HepG2 (cell line): ENCODE measurements around the gene SNAP23. TPM values are rescaled to one million over a fixed set of nuclear protein-coding genes. Genes with fewer than 3 reads are reported as not detected.

Experiments used
- ATF1 ChIP-seq: IDR thresholded peaks from 2 replicates; pipeline ENCODE4 v1.6.1; 2016; ENCODE audit warnings: mild to moderate bottlenecking, control low read depth
- KMT2B ChIP-seq: IDR thresholded peaks from 2 replicates; pipeline ENCODE4 v1.6.1; 2016; ENCODE audit warnings: missing genetic modification reagents, missing compliant biosample characterization
- MEF2D ChIP-seq: sonication (generic); formaldehyde crosslinking; IDR thresholded peaks from 2 replicates; pipeline ENCODE4 v1.5.1; 2020; ENCODE audit warnings: mild to moderate bottlenecking, missing genetic modification reagents
- MTA1 ChIP-seq: sonication (generic); formaldehyde crosslinking; IDR thresholded peaks from 2 replicates; pipeline ENCODE4 v1.4.0; 2020; ENCODE audit warnings: missing genetic modification reagents, mild to moderate bottlenecking, borderline replicate concordance
- NR2F1 ChIP-seq, 2 experiments: fragments of 450-650 bp in 1 of 2; formaldehyde crosslinking in 1 of 2; IDR thresholded peaks; 2 replicates each; pipeline versions ENCODE4 v1.5.0 to v1.6.1; 2016 to 2020; ENCODE audit warnings: mild to moderate bottlenecking in 1 of 2, missing compliant biosample characterization in 1 of 2, missing genetic modification reagents in 1 of 2, moderate library complexity in 1 of 2
- RCOR2 ChIP-seq: IDR thresholded peaks from 2 replicates; pipeline ENCODE4 v1.6.1; 2016; ENCODE audit warnings: missing biosample characterization, missing genetic modification reagents
- TCF12 ChIP-seq, 2 experiments: fragments of 450-650 bp in 1 of 2; sonication (generic) in 1 of 2; formaldehyde crosslinking in 1 of 2; IDR thresholded peaks; 2 replicates each; pipeline versions ENCODE4 v1.6.1 to v1.8.0; 2017 to 2022; ENCODE audit warnings: antibody characterized with exemption in 1 of 2, mild to moderate bottlenecking in 1 of 2, missing genetic modification reagents in 1 of 2, moderate library complexity in 1 of 2
- ZMYM3 ChIP-seq: sonication (generic); formaldehyde crosslinking; IDR thresholded peaks from 2 replicates; pipeline ENCODE4 v1.5.1; 2020; ENCODE audit warnings: mild to moderate bottlenecking, missing genetic modification reagents
- ZNF709 ChIP-seq: sonication (generic); formaldehyde crosslinking; IDR thresholded peaks from 2 replicates; pipeline ENCODE4 v1.5.0; 2020; ENCODE audit warnings: mild to moderate bottlenecking, missing genetic modification reagents
- polyA plus RNA-seq, 8 experiments: library from polyadenylated mRNA; depleted of rRNA in 3 of 8; stranded (reverse) in 7 of 8; unstranded in 1 of 8; fragments of >200 nt; fragmentation: Illumina TruSeq in 4 of 8; extraction: Trizol in 4 of 8; gene quantifications; 2 replicates each; pipeline versions ENCODE4 v1.2.1 to v1.2.3, GENCODE V29; 2011 to 2016; ENCODE audit warnings: low read depth in 4 of 8, missing spikeins in 1 of 8, mixed read lengths in 1 of 8; ENCODE audit not compliant: insufficient read depth in 1 of 8
- total RNA-seq, 5 experiments: library from RNA; depleted of rRNA; stranded (reverse); fragments of >200 nt; fragmentation: Illumina TruSeq; extraction: Trizol; gene quantifications; 2 replicates each; pipeline ENCODE4 v1.2.3, GENCODE V29; 2016; ENCODE audit warnings: low read depth in 1 of 5
- TF ChIP-seq, protein P1 (sequence below): IDR thresholded peaks from 2 replicates; pipeline ENCODE4 v1.6.1; 2016; ENCODE audit warnings: low read depth, missing genetic modification reagents, missing compliant biosample characterization
- TF ChIP-seq, protein P2 (sequence below): sonication (generic); formaldehyde crosslinking; conservative IDR thresholded peaks from 2 replicates; pipeline ENCODE4 v1.5.0; 2020; ENCODE audit warnings: missing genetic modification reagents
- TF ChIP-seq, protein P3 (sequence below): sonication (generic); formaldehyde crosslinking; IDR thresholded peaks from 2 replicates; pipeline ENCODE4 v1.5.0; 2020; ENCODE audit warnings: missing genetic modification reagents
- TF ChIP-seq, protein P4 (sequence below): sonication (generic); formaldehyde crosslinking; IDR thresholded peaks from 2 replicates; pipeline ENCODE4 v1.5.0; 2020; ENCODE audit warnings: missing genetic modification reagents, mild to moderate bottlenecking, borderline replicate concordance
- TF ChIP-seq, protein P5 (sequence below): sonication (generic); formaldehyde crosslinking; IDR thresholded peaks from 2 replicates; pipeline ENCODE4 v1.5.0; 2020; ENCODE audit warnings: mild to moderate bottlenecking, missing genetic modification reagents, borderline replicate concordance

The SNAP23 gene
- total and polyA plus RNA-seq, 2 of the 13 experiments (the other 11 are each of a cell fraction or from before 2014, with no cell fraction given), result 37.0 to 101 TPM

DNA sequence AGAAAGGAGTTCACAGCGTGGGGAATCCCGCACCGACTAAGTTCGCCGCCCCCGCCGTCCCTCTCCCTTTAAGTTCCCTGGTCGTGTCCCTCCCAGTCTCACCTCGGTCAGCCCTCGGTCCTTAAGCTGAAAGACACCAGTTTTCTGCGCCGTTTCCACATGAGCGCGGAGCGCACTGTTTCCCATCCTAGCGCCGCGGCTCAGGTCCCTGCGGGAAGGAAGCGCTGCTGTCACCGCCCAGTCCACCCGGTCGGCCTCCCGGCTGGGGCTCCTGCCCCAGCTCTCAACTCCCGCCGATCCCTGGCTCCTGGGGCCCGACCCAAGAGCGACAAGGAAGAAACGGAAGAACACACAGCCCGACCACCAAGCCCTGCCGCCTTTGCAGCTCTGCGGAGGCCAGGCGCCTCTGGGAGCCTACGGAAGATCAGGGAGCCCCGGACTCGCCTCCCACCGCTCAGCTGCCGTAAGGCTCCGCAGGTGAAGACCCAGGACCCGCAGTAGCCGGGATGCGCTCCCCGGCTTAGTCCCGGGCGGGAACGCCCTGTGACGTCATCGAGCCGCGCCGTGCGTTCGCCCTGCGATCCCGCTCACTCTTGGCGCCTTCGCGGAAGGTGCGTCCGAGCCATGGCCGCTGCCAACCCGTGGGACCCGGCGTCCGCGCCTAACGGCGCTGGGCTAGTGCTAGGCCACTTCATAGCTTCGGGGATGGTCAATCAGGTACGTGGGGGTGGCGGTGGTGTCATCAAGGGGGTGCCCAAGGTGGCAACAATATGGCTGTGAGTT is 53.0 kb downstream of the SNAP23 start, which contains the start of the genes HAUS2 and LRRC57 (continued):
- TF ChIP-seq, protein P1, sequence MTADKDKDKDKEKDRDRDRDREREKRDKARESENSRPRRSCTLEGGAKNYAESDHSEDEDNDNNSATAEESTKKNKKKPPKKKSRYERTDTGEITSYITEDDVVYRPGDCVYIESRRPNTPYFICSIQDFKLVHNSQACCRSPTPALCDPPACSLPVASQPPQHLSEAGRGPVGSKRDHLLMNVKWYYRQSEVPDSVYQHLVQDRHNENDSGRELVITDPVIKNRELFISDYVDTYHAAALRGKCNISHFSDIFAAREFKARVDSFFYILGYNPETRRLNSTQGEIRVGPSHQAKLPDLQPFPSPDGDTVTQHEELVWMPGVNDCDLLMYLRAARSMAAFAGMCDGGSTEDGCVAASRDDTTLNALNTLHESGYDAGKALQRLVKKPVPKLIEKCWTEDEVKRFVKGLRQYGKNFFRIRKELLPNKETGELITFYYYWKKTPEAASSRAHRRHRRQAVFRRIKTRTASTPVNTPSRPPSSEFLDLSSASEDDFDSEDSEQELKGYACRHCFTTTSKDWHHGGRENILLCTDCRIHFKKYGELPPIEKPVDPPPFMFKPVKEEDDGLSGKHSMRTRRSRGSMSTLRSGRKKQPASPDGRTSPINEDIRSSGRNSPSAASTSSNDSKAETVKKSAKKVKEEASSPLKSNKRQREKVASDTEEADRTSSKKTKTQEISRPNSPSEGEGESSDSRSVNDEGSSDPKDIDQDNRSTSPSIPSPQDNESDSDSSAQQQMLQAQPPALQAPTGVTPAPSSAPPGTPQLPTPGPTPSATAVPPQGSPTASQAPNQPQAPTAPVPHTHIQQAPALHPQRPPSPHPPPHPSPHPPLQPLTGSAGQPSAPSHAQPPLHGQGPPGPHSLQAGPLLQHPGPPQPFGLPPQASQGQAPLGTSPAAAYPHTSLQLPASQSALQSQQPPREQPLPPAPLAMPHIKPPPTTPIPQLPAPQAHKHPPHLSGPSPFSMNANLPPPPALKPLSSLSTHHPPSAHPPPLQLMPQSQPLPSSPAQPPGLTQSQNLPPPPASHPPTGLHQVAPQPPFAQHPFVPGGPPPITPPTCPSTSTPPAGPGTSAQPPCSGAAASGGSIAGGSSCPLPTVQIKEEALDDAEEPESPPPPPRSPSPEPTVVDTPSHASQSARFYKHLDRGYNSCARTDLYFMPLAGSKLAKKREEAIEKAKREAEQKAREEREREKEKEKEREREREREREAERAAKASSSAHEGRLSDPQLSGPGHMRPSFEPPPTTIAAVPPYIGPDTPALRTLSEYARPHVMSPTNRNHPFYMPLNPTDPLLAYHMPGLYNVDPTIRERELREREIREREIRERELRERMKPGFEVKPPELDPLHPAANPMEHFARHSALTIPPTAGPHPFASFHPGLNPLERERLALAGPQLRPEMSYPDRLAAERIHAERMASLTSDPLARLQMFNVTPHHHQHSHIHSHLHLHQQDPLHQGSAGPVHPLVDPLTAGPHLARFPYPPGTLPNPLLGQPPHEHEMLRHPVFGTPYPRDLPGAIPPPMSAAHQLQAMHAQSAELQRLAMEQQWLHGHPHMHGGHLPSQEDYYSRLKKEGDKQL, result no peak
- TF ChIP-seq NR2F1 (CRISPR knock-in tag; IDR thresholded peaks at IDR 0.05) (no peak), RCOR2 (CRISPR knock-in tag) (no peak), ZMYM3 (CRISPR knock-in tag) (no peak), ATF1 (CRISPR knock-in tag) (peak; percentile 98), KMT2B (CRISPR knock-in tag) (peak; percentile 99), TCF12 (IDR thresholded peaks at IDR 0.05) (no peak), TCF12 (CRISPR knock-in tag; IDR thresholded peaks at IDR 0.05) (no peak; the same call in 1 of the 2 replicates), ZNF709 (CRISPR knock-in tag) (no peak), MTA1 (CRISPR knock-in tag) (no peak), MEF2D (CRISPR knock-in tag) (peak; percentile 82)
- TF ChIP-seq, protein P2, sequence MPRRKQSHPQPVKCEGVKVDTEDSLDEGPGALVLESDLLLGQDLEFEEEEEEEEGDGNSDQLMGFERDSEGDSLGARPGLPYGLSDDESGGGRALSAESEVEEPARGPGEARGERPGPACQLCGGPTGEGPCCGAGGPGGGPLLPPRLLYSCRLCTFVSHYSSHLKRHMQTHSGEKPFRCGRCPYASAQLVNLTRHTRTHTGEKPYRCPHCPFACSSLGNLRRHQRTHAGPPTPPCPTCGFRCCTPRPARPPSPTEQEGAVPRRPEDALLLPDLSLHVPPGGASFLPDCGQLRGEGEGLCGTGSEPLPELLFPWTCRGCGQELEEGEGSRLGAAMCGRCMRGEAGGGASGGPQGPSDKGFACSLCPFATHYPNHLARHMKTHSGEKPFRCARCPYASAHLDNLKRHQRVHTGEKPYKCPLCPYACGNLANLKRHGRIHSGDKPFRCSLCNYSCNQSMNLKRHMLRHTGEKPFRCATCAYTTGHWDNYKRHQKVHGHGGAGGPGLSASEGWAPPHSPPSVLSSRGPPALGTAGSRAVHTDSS (CRISPR knock-in tag), result no peak
- TF ChIP-seq, protein P3, sequence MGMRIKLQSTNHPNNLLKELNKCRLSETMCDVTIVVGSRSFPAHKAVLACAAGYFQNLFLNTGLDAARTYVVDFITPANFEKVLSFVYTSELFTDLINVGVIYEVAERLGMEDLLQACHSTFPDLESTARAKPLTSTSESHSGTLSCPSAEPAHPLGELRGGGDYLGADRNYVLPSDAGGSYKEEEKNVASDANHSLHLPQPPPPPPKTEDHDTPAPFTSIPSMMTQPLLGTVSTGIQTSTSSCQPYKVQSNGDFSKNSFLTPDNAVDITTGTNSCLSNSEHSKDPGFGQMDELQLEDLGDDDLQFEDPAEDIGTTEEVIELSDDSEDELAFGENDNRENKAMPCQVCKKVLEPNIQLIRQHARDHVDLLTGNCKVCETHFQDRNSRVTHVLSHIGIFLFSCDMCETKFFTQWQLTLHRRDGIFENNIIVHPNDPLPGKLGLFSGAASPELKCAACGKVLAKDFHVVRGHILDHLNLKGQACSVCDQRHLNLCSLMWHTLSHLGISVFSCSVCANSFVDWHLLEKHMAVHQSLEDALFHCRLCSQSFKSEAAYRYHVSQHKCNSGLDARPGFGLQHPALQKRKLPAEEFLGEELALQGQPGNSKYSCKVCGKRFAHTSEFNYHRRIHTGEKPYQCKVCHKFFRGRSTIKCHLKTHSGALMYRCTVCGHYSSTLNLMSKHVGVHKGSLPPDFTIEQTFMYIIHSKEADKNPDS (CRISPR knock-in tag), result no peak
- TF ChIP-seq, protein P4, sequence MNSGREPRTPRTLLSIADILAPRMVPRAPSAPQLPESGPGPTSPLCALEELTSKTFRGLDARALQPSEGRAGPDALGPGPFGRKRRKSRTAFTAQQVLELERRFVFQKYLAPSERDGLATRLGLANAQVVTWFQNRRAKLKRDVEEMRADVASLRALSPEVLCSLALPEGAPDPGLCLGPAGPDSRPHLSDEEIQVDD (CRISPR knock-in tag), result no peak
- TF ChIP-seq, protein P5, sequence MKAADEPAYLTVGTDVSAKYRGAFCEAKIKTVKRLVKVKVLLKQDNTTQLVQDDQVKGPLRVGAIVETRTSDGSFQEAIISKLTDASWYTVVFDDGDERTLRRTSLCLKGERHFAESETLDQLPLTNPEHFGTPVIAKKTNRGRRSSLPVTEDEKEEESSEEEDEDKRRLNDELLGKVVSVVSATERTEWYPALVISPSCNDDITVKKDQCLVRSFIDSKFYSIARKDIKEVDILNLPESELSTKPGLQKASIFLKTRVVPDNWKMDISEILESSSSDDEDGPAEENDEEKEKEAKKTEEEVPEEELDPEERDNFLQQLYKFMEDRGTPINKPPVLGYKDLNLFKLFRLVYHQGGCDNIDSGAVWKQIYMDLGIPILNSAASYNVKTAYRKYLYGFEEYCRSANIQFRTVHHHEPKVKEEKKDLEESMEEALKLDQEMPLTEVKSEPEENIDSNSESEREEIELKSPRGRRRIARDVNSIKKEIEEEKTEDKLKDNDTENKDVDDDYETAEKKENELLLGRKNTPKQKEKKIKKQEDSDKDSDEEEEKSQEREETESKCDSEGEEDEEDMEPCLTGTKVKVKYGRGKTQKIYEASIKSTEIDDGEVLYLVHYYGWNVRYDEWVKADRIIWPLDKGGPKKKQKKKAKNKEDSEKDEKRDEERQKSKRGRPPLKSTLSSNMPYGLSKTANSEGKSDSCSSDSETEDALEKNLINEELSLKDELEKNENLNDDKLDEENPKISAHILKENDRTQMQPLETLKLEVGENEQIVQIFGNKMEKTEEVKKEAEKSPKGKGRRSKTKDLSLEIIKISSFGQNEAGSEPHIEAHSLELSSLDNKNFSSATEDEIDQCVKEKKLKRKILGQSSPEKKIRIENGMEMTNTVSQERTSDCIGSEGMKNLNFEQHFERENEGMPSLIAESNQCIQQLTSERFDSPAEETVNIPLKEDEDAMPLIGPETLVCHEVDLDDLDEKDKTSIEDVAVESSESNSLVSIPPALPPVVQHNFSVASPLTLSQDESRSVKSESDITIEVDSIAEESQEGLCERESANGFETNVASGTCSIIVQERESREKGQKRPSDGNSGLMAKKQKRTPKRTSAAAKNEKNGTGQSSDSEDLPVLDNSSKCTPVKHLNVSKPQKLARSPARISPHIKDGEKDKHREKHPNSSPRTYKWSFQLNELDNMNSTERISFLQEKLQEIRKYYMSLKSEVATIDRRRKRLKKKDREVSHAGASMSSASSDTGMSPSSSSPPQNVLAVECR, result peak; percentile 98; the same call in 1 of the 2 replicates
